Liver (tissue), 9 donors: ENCODE results near the gene RPS6KA2. TPM values are rescaled to one million over a fixed set of nuclear protein-coding genes. Genes with fewer than 3 reads are reported as not detected.

Experiments used
- DNase-seq: peaks from one replicate; pipeline ENCODE4 v3.0.0-alpha.2; 2017; ENCODE audit warnings: low spot score
- H3K27ac ChIP-seq, 2 donors: one replicate each; pipeline ENCODE4 v1.7.0; 2013; ENCODE audit warnings: inconsistent platforms in 2 of 2, low read length in 2 of 2, control low read depth in 1 of 2, low read depth in 1 of 2, mild to moderate bottlenecking in 1 of 2
- H3K27me3 ChIP-seq, 4 donors: one replicate each; pipeline versions ENCODE4 v1.6.1 to v1.7.0; 2013; ENCODE audit warnings: low read length in 3 of 4, inconsistent platforms in 1 of 4, mild to moderate bottlenecking in 1 of 4, moderate library complexity in 1 of 4; ENCODE audit not compliant: control insufficient read depth in 4 of 4, insufficient read depth in 4 of 4
- H3K36me3 ChIP-seq, 4 donors: one replicate each; pipeline versions ENCODE4 v1.6.1 to v1.7.0; 2013; ENCODE audit warnings: low read length in 3 of 4, mild to moderate bottlenecking in 3 of 4, low read depth in 1 of 4, moderate library complexity in 1 of 4; ENCODE audit not compliant: control insufficient read depth in 4 of 4, insufficient read depth in 3 of 4
- H3K4me1 ChIP-seq, 4 donors: one replicate each; pipeline versions ENCODE4 v1.6.1 to v1.7.0; 2013; ENCODE audit warnings: low read length in 3 of 4, mild to moderate bottlenecking in 3 of 4, moderate library complexity in 1 of 4; ENCODE audit not compliant: control insufficient read depth in 4 of 4, insufficient read depth in 4 of 4
- H3K4me3 ChIP-seq, 3 donors: one replicate each; pipeline versions ENCODE4 v1.6.1 to v1.7.0; 2013; ENCODE audit warnings: low read length in 3 of 3, control low read depth in 1 of 3, low read depth in 1 of 3, mild to moderate bottlenecking in 1 of 3
- H3K9ac ChIP-seq, 2 donors: one replicate each; pipeline ENCODE4 v1.7.0; 2013; ENCODE audit warnings: low read length in 2 of 2, mild to moderate bottlenecking in 2 of 2, moderate library complexity in 2 of 2, control low read depth in 1 of 2, low read depth in 1 of 2
- H3K9me3 ChIP-seq, 4 donors: one replicate each; pipeline versions ENCODE4 v1.6.1 to v1.7.0; 2013; ENCODE audit warnings: low read length in 3 of 4; ENCODE audit not compliant: control insufficient read depth in 4 of 4
- ATF3 ChIP-seq: IDR thresholded peaks from 2 replicates; pipeline ENCODE4 v1.6.1; 2016; ENCODE audit warnings: antibody characterized with exemption
- CTCF ChIP-seq: fragments of 150-350 bp; IDR thresholded peaks from 2 replicates; pipeline ENCODE4 v1.5.1; 2017; ENCODE audit warnings: improper control_type of control experiment, low read depth, low read length; ENCODE audit not compliant: missing input control
- EGR1 ChIP-seq, 2 donors: IDR thresholded peaks; 2 replicates each; pipeline ENCODE4 v1.6.1; 2016 to 2018; ENCODE audit warnings: antibody characterized with exemption in 2 of 2, low read depth in 2 of 2
- FOXA1 ChIP-seq: IDR thresholded peaks from 2 replicates; pipeline ENCODE4 v1.6.1; 2016; ENCODE audit warnings: antibody characterized with exemption
- FOXA2 ChIP-seq: IDR thresholded peaks from 2 replicates; pipeline ENCODE4 v1.6.1; 2016; ENCODE audit warnings: antibody characterized with exemption
- GABPA ChIP-seq, 2 donors: IDR thresholded peaks in 1 of 2; conservative IDR thresholded peaks in 1 of 2; 2 replicates each; pipeline ENCODE4 v1.6.1; 2016; ENCODE audit warnings: antibody characterized with exemption in 2 of 2, mild to moderate bottlenecking in 1 of 2, moderate library complexity in 1 of 2
- HNF4A ChIP-seq, 2 donors: conservative IDR thresholded peaks; 2 replicates each; pipeline ENCODE4 v1.6.1; 2016; ENCODE audit warnings: antibody characterized with exemption in 2 of 2, mild to moderate bottlenecking in 2 of 2
- HNF4G ChIP-seq: IDR thresholded peaks from 2 replicates; pipeline ENCODE4 v1.6.1; 2016; ENCODE audit warnings: antibody characterized with exemption
- JUND ChIP-seq, 2 donors: IDR thresholded peaks; 2 replicates each; pipeline ENCODE4 v1.6.1; 2016; ENCODE audit warnings: antibody characterized with exemption in 2 of 2
- MAX ChIP-seq: IDR thresholded peaks from 2 replicates; pipeline ENCODE4 v1.6.1; 2016; ENCODE audit warnings: antibody characterized with exemption
- NR2F2 ChIP-seq: IDR thresholded peaks from 2 replicates; pipeline ENCODE4 v1.6.1; 2016; ENCODE audit warnings: antibody characterized with exemption
- RAD21 ChIP-seq, 2 donors: IDR thresholded peaks; 2 replicates each; pipeline ENCODE4 v1.6.1; 2016; ENCODE audit warnings: antibody characterized with exemption in 2 of 2, mild to moderate bottlenecking in 2 of 2
- REST ChIP-seq: IDR thresholded peaks from 2 replicates; pipeline ENCODE4 v1.6.1; 2016; ENCODE audit warnings: antibody characterized with exemption, mild to moderate bottlenecking
- RXRA ChIP-seq, 2 donors: IDR thresholded peaks; 2 replicates each; pipeline ENCODE4 v1.6.1; 2017 to 2018; ENCODE audit warnings: antibody characterized with exemption in 2 of 2, mild to moderate bottlenecking in 1 of 2
- SP1 ChIP-seq: IDR thresholded peaks from 2 replicates; pipeline ENCODE4 v1.6.1; 2018; ENCODE audit warnings: antibody characterized with exemption, mild to moderate bottlenecking
- TAF1 ChIP-seq: conservative IDR thresholded peaks from 2 replicates; pipeline ENCODE4 v1.6.1; 2016; ENCODE audit warnings: antibody characterized with exemption, mild to moderate bottlenecking
- YY1 ChIP-seq: IDR thresholded peaks from 2 replicates; pipeline ENCODE4 v1.6.1; 2016; ENCODE audit warnings: antibody characterized with exemption, mild to moderate bottlenecking
- ZBTB33 ChIP-seq: IDR thresholded peaks from 2 replicates; pipeline ENCODE4 v1.6.1; 2016; ENCODE audit warnings: antibody characterized with exemption
- WGBS: extraction: QIAGEN DNeasy Blood & Tissue Kit; methylation state at CpG from one replicate; pipeline ENCODE4 v1.1.7; 2013; 5-methylcytosine and 5-hydroxymethylcytosine counted together
- polyA plus RNA-seq, 2 donors: library from polyadenylated mRNA; stranded (reverse) in 1 of 2; unstranded in 1 of 2; fragments of 200-250 nt in 1 of 2; fragments of >200 nt in 1 of 2; fragmentation: Nextera tagmentation in 1 of 2; extraction: Ambion mirVana in 1 of 2; gene quantifications; one replicate each; pipeline versions ENCODE4 v1.2.1 to v1.2.3, GENCODE V29; 2013 to 2015
- total RNA-seq, 2 donors: library from RNA; depleted of rRNA; stranded (reverse); fragments of >200 nt; gene quantifications; one replicate each; pipeline ENCODE4 v1.2.3, GENCODE V29; 2014
- donor health status: healthy.
- donor health status: healthy.
- donor health status: healthy.
- donor health status: healthy.
- donor health status: healthy.

Gene RPS6KA2
- total and polyA plus RNA-seq, 4 donors, result 2.5 to 9.0 (median 5.0) TPM

GRCh38 chr6:166527849-166528248, 99.2 kb downstream of the RPS6KA2 start:
- Histone ChIP-seq H3K27ac (no peak overlapping the region), H3K4me3 (no peak overlapping the region), H3K9me3 (no peaks in the 10 kb centered on the region), H3K36me3 (peaks cover 3 to 8% (median 4%) of the 10 kb centered on the region in 4 donors), H3K4me1 (no peaks in the 10 kb centered on the region), H3K27me3 (no peaks in the 10 kb centered on the region), H3K9ac (no peak overlapping the region)
- 86% methylated on average over 4 of the region's 4 CpGs for WGBS
- TF ChIP-seq HNF4G (no peak), HNF4A (conservative IDR thresholded peaks at IDR 0.05) (no peak), TAF1 (no peak), YY1 (no peak), SP1 (no peak), ZBTB33 (no peak), RXRA (IDR thresholded peaks at IDR 0.05) (no peak), FOXA1 (no peak), EGR1 (IDR thresholded peaks at IDR 0.05; ENCODE audit: low read depth in 2 of 2) (no peak), ATF3 (no peak), FOXA2 (no peak), CTCF (no peak), MAX (no peak), RAD21 (IDR thresholded peaks at IDR 0.05) (no peak), JUND (IDR thresholded peaks at IDR 0.05) (no peak), REST (no peak), GABPA (IDR thresholded peaks at IDR 0.05 in 1 of 2, conservative IDR thresholded peaks at IDR 0.05 in 1 of 2) (no peak), NR2F2 (no peak)
- DNase-seq, result no peak

GRCh38 chr6:166526937-166527336, 100.1 kb downstream of the RPS6KA2 start:
- Histone ChIP-seq H3K9ac (no peak overlapping the region), H3K4me1 (no peaks in the 10 kb centered on the region), H3K4me3 (no peak overlapping the region), H3K27ac (no peak overlapping the region), H3K27me3 (no peaks in the 10 kb centered on the region), H3K36me3 (peaks cover 3 to 8% (median 4%) of the 10 kb centered on the region in 4 donors), H3K9me3 (no peaks in the 10 kb centered on the region)
- 80% methylated on average over 10 of the region's 10 CpGs for WGBS
- DNase-seq, result no peak
- TF ChIP-seq ATF3, result no peak
- no peak for TF ChIP-seq JUND (IDR thresholded peaks at IDR 0.05)
- TF ChIP-seq CTCF, result no peak
- no peak for TF ChIP-seq FOXA2
- TF ChIP-seq YY1, result no peak
- TF ChIP-seq HNF4G, result no peak
- TF ChIP-seq MAX, result no peak
- no peak for TF ChIP-seq TAF1
- no peak for TF ChIP-seq EGR1 (IDR thresholded peaks at IDR 0.05; ENCODE audit: low read depth in 2 of 2)
- no peak for TF ChIP-seq FOXA1
